SIG-M5 treated with dmso at 0.1 percent for 504 hours (cell line): Measurements from ENCODE around the gene NKX2-1.
"Not testable (repeated sequence)": the region's sequence is repeated elsewhere in the genome, so short reads cannot be mapped to it uniquely, and the experiment has no call there.

ENCODE experiments used
- DNase-seq: peaks from one replicate; lab custom pipeline; 2025; ENCODE audit not compliant: unreplicated experiment; lab: John Stamatoyannopoulos, UW

The NKX2-1 gene

DNA sequence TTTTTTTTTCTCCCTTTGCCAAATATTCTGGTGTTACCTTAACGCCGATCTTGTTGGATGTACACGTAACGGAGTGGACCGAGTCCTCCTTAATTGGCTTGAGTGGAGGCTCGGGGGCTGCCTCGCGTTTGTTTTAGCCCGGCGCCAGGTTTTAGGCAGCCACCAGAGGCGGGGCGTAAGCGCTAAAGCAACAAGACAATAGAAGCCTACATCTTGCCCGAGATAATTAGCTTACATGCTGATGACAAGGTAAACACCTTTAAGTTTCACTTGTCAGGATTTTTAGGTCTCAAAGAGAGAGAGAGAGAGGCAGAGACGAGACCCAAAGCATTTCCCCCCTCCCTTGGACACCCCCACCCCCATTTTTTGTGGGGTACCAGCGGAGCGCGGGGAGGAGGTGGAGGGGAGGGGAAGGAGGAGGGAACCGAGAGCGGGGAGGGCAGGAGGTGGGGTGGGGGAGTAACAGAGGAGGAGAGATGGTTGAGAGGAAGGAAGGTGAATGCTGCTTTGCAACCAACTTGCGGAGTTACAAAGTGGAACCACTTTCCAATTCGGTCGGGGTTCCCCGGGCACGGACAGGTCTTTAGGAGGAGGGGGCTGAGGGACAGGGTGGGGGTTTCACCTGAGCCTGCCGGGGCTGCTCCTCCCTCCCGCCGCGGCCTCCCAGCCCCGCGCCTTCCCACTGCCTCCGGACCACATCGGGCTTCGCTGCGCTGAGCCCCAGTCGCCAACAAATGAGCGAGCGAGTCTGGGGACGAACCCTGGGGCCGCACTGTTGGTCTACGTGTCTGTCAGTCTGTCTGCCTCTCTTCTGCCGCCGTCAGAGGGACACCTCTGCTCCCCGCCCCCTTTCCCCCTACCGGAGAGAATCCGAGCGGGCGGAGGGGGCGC, at the start of gene NKX2-1:
Gene NKX2-1, minus strand, starts transcription at position 802 of the 891 bp plus-strand sequence. Its CDS starts 103 bp downstream, at position 699.
- DNase-seq = no peak

DNA sequence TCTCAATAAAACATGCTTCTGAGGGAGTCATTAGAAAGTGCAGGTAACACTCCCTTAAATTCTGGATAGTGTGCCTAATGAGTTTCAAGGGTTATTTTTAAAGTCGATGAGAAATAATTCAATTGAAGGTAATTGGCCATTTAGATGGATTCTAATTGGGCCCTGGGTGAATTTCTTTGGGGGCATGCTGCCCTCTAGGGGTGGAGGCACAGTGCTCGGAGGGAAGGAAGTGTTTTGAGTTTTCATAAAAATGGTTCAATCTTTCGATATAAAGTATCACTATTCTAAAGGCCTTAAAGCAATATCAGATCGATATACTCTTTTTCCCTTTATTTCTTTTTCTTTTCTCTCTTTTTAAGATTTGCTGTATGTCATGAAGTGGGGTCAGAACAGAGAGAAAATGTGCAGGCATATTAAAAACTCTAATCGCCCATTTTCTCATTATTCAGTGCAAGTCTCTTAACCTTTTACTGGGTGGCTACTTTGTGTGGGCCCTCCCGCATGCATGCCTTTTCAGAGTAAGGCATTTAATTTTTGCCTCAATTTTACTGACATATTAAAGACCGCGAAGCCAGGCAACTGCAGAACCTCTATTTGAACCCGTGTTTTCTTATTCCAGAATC, 36.9 kb upstream of the NKX2-1 start:
- DNase-seq = peak; percentile 4

DNA sequence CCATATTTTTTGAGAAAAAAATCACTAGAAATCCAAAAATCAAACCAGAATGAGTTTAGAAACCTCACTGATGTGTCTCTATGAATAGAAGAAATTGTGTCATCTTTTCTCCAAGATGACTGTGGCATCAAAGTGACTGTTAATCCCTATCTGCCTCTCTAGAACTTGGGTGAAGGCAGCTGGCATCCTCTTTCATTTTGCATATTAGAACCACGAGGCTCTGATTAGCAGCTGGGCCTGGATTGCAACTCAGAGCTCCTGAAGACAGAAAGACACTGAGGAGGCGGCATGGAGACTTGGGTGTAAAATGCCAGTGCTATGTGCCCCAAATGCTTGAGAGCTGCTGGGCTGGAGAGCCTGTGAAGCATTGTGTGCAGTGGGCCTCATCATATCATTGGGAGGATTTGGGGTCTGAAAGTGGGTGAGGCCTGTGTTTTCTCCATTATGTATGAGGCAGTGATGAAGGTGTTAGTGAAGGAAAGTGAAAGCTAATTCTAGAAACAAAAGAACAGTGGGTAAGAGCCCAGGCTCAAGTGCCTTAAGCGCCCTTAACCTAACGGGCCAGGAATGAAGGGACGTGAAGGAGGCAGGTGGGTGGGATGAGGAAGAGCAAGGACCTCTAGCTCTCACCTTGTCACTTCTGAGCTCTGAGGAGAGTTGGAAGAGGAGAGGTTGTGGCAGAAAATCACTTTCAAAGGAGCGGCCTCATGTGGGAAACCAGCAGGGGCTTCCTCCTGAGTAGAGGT, 36.1 kb upstream of the NKX2-1 start:
- no peak for DNase-seq

DNA sequence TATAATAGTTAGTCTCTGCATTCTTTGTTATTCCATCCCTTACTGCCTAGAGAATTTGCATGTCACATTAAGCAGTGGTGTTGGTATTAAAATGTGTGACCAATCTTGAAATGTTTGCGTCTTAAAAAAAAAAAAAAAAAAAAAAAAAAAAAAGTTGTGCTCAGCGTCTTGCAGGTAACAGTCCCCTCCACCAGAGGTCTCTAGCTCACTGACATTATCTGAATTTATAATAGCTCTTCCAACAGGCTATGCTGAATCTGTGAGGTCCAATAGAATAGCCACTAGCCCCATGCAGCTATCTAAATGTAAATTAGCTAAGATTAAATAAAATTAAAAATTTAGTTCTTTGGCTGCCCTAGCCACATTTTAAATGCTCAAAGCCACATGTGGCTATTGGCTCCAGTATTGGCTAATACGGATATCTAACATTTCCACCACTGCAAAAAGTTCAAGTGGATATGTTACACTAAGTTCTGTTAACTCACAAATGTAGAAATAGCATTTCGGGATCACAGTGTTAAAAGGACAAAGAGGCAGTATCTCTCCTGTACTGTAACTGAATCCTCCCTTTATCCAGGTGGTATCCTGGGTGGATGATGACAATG, 33.7 kb upstream of the NKX2-1 start:
- DNase-seq = peak; percentile 47

GRCh38 chr14:36550899-36551298, 30.9 kb upstream of the NKX2-1 start:
- no peak for DNase-seq

GRCh38 chr14:36544280-36544679, 24.2 kb upstream of the NKX2-1 start:
- DNase-seq = not testable (repeated sequence)

DNA sequence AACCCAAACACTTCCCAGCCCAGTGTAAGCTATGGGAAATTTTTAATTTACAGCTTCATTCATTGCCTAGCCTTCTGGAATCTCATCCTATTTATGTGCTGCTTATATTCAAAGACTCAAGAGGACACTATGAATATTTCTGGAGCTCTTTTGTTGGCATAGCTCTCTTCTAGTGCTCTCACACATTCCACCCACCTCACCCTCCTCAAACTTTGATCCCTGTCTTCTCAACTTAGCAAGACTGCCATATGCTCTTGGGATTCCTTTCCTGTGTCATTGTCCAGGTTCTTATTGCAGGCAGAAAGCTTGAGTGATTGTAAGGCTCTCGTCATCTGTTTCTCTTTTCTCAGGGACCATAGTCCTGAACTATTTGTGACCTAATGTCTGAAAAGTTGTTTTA, 18.0 kb upstream of the NKX2-1 start:
- no peak for DNase-seq

- no peak for DNase-seq
Measured at GRCh38 chr14:36529062-36529461, 9.0 kb upstream of the NKX2-1 start.

DNA sequence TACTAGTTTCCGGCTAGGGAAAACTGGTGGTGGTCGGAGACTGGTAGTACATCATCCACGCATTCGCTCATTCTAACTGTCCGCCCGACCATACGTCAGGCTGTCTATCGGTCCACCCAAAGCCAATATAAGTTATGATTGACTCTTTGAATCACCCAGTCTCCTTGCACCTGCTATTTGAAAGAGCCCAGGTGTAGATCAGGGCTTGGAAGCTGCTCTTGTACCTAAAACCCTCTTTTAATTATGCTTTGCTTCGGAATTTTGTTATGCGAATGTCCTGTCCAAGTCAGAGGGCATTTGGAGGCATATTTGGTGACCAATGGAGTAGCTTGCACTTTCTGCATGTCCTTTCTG, 5.7 kb upstream of the NKX2-1 start:
- no peak for DNase-seq

- no peak for DNase-seq
Measured at GRCh38 chr14:36524874-36525745, 5.1 kb upstream of the NKX2-1 start.

GRCh38 chr14:36524220-36524837, 4.3 kb upstream of the NKX2-1 start:
- no peak for DNase-seq

- no peak for DNase-seq
Measured at GRCh38 chr14:36522972-36523715, 3.1 kb upstream of the NKX2-1 start.

DNA sequence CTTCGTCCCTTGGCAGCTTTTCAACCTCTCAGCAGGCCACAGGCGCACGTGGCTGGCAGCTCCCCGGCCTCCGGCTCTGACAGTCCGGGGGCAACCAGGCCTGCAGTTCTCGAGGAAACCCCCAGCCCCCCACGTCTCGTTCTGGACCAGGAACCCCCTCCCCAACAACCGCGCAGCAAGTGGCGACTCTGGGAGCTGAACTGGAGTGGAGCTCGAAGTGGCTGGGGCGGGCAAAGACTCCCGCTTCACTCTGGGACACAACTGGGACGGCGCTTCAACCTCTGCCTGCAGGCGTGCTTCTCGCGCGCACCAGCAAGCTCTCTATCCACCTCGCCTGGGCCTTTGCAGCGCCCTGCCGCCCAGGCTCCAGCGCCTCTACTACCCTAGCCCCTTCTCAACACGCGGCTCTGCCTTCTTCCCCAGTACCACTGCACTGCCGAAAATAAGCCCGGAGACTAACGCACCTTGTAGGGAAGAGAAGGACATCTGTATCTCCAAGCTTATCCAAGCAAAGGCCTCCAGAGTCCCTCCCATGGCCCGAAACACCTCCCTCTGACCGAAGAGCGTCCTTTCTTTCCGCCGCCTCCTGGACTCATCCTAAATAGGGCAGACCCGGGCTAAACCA, 2.4 kb upstream of the NKX2-1 start:
- DNase-seq = no peak

- DNase-seq = no peak
Measured at GRCh38 chr14:36521598-36522345, 1.7 kb upstream of the NKX2-1 start.

DNA sequence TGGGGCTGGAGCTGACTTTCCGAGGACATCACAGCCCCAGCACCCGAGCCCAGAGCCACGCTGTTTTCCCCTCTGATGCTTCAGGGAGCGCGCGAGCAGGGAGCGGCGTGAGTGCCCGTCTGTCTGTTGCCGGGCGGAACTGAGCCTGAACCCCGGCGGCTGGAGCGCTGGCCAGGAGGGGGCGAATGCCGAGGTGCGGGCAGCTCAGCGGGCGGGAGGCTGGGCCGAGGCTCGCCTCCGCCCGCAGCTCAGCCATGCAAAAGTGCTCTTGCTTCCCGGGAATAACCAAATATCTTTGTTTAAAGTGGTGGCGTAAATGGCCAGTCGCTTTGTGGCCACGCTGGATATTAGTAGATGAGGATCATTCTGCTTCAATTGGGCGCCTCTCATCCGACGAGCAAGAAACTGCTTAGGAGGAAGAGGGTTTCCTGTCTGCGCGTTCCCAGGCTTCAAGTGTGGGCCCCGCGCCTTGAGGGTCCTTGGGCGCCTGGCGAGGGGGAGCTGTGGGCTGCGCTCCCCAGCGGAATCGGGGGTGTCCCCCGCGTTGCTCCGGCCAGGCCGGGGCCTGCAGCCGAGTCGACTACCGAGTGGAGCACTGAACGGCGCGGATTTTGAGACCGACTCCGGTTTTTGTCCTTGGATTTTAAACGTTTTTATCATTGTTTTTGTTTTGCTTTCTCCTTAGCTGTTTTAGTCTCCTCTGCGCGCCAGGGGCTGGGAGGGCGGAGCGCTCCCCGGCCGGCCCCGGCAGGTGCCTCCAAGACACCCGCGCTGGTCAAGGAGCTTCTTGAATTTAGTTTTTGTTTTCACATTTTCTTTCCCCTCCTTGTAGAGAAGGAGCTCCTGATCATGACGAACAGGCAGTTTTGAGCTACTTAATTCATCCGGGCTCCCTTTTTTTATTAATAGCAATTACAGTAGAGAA, 831 bp upstream of the NKX2-1 start:
- no peak for DNase-seq

- no peak for DNase-seq
Measured at GRCh38 chr14:36518586-36519430, 1.2 kb downstream of the NKX2-1 start.
